Central memory CD8-positive, alpha-beta T cell (primary cell): ENCODE results near the gene NCR3LG1.

Experiments used
- ATAC-seq: fragments of 150-1000 bp; cut with Tn5 transposase; replicated peaks from 2 replicates; pipeline ENCODE4 v1.10.0; 2022; ENCODE audit warnings: mild to moderate bottlenecking, moderate FRiP score, moderate number of reproducible peaks; ENCODE audit not compliant: poor library complexity, severe bottlenecking; ENCODE audit errors: extremely low read depth
- DNase-seq, 2 donors: peaks; one replicate each; pipeline ENCODE4 v3.0.0; 2021; ENCODE audit warnings: low spot score in 2 of 2
- H3K27ac Mint-ChIP-seq: one replicate; pipeline ENCODE4 v1.8.0; 2022; ENCODE audit warnings: low read depth, mild to moderate bottlenecking, moderate library complexity, mixed read lengths
- H3K27me3 Mint-ChIP-seq: one replicate; pipeline ENCODE4 v1.8.0; 2022; ENCODE audit warnings: mixed read lengths
- H3K36me3 Mint-ChIP-seq: one replicate; pipeline ENCODE4 v1.8.0; 2022; ENCODE audit warnings: mild to moderate bottlenecking, moderate library complexity, mixed read lengths; ENCODE audit not compliant: insufficient read depth
- H3K4me1 Mint-ChIP-seq: one replicate; pipeline ENCODE4 v1.8.0; 2022; ENCODE audit warnings: mixed read lengths
- H3K4me3 Mint-ChIP-seq: one replicate; pipeline ENCODE4 v1.8.0; 2022; ENCODE audit warnings: mild to moderate bottlenecking, moderate library complexity, mixed read lengths
- H3K9me3 Mint-ChIP-seq: one replicate; pipeline ENCODE4 v1.8.0; 2022; ENCODE audit warnings: mixed read lengths

Gene NCR3LG1

GRCh38 chr11:17389957-17390649, 38.5 kb downstream of the NCR3LG1 start:
- H3K4me1 Mint-ChIP-seq = no peaks in the 10 kb centered on the region
- no peak for DNase-seq
- no peak for ATAC-seq
- no peaks in the 10 kb centered on the region for H3K9me3 Mint-ChIP-seq
- H3K4me3 Mint-ChIP-seq = peak overlapping the region; percentile 83
- H3K36me3 Mint-ChIP-seq = peaks cover 2% of the 10 kb centered on the region
- peak overlapping the region; percentile 74 for H3K27ac Mint-ChIP-seq
- H3K27me3 Mint-ChIP-seq = no peaks in the 10 kb centered on the region

GRCh38 chr11:17391493-17392355, 40.1 kb downstream of the NCR3LG1 start:
- Mint-ChIP-seq H3K4me3 (no peak overlapping the region), H3K4me1 (no peaks in the 10 kb centered on the region), H3K27ac (no peak overlapping the region), H3K36me3 (peaks cover 2% of the 10 kb centered on the region), H3K27me3 (no peaks in the 10 kb centered on the region), H3K9me3 (no peaks in the 10 kb centered on the region)
- DNase-seq (no peak), ATAC-seq (no peak)

- Mint-ChIP-seq H3K27me3 (no peaks in the 10 kb centered on the region), H3K36me3 (peaks cover 2% of the 10 kb centered on the region), H3K27ac (no peak overlapping the region), H3K4me3 (no peak overlapping the region), H3K4me1 (no peaks in the 10 kb centered on the region), H3K9me3 (no peaks in the 10 kb centered on the region)
- DNase-seq = no peak
- no peak for ATAC-seq
Observed at GRCh38 chr11:17392872-17393271, 41.3 kb downstream of the NCR3LG1 start.

DNA sequence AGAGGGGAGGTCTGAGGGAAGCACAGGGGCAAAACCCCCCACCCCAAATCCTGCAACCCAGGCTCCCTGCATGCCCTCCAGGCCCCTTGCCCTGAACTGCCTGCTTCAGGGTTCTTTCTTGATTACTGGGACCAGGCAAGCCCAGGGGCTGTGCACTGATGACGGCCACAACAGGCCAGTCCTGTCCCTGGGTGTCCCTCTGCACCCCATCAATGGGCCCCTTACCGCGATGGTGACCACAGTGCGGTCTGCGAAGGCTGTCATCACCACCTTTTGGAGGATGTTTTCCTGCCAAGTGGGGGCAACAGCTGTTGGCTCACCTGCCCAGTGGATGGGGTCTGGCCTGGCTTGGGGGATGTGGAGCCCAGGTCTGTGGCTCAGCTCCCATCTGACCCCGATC, 41.9 kb downstream of the NCR3LG1 start:
- H3K4me3 Mint-ChIP-seq = no peak overlapping the region
- no peaks in the 10 kb centered on the region for H3K9me3 Mint-ChIP-seq
- H3K4me1 Mint-ChIP-seq = no peaks in the 10 kb centered on the region
- ATAC-seq (no peak), DNase-seq (no peak)
- no peak overlapping the region for H3K27ac Mint-ChIP-seq
- no peaks in the 10 kb centered on the region for H3K27me3 Mint-ChIP-seq
- peaks cover 2% of the 10 kb centered on the region for H3K36me3 Mint-ChIP-seq

DNA sequence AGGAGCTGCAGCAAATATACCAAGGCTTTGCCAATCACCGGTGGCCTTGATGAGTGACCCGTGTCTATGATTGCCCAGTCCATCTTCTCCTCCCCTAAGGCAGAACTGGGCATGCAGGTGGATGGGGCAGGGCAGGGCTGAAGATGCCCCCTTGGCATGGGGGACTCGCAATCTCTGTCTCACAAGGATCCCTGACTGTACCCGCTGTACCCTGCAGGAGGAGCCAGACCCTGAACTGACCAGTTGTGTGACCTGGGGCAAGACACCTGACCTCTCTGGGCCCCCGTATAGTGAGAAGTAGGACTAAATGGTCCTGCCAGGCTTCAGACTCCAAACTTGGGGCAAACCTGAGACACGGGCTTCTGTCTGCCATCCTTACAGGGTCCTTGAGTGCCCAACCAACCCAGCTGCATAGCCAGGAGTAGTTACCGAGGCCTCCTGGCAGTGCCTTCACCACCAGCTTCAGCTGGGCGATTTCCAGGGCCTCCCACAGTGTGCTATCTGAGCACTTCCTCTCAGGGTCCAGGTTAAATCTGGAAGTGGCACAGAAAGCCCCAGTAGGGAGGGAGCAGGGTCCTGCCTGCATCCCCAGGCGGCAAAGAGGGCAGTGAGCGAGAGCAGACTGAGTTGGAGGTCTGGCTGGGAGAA, 43.3 kb downstream of the NCR3LG1 start:
- Mint-ChIP-seq H3K4me1 (no peaks in the 10 kb centered on the region), H3K9me3 (no peaks in the 10 kb centered on the region), H3K4me3 (no peak overlapping the region), H3K36me3 (peaks cover 1% of the 10 kb centered on the region), H3K27me3 (peaks cover 10% of the 10 kb centered on the region), H3K27ac (no peak overlapping the region)
- DNase-seq = no peak
- no peak for ATAC-seq

DNA sequence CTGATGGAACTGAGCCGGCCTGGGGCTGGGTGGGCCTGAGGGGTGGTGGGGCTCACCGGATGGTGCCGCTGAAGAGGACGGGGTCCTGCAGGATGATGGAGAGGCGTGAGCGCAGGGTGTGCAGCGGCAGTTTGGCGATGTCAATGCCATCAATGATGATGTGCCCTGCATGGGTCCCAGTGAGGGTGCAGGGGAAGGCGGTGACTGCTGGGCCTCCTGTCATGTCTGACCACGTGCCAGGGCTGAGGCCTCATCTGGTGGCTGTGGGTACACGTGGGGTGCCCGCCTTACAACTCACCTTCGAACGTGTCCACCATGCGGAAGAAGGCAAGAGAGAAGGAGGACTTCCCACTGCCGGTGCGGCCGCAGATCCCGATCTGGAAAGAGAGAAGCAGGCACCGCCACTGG, 44.0 kb downstream of the NCR3LG1 start:
- no peak for ATAC-seq

GRCh38 chr11:17395978-17396377, 44.4 kb downstream of the NCR3LG1 start:
- DNase-seq (no peak), ATAC-seq (no peak)
- H3K4me1 Mint-ChIP-seq = no peaks in the 10 kb centered on the region
- no peaks in the 10 kb centered on the region for H3K9me3 Mint-ChIP-seq
- peaks cover 10% of the 10 kb centered on the region for H3K27me3 Mint-ChIP-seq
- H3K4me3 Mint-ChIP-seq = no peak overlapping the region
- peaks cover 1% of the 10 kb centered on the region for H3K36me3 Mint-ChIP-seq
- no peak overlapping the region for H3K27ac Mint-ChIP-seq

More for the DNA sequence above, 44.0 kb downstream of the NCR3LG1 start:
- no peak overlapping the region for H3K4me3 Mint-ChIP-seq
- H3K4me1 Mint-ChIP-seq = no peaks in the 10 kb centered on the region
- DNase-seq = no peak
- H3K36me3 Mint-ChIP-seq = peaks cover 1% of the 10 kb centered on the region
- no peaks in the 10 kb centered on the region for H3K9me3 Mint-ChIP-seq
- H3K27me3 Mint-ChIP-seq = peaks cover 10% of the 10 kb centered on the region
- no peak overlapping the region for H3K27ac Mint-ChIP-seq

DNA sequence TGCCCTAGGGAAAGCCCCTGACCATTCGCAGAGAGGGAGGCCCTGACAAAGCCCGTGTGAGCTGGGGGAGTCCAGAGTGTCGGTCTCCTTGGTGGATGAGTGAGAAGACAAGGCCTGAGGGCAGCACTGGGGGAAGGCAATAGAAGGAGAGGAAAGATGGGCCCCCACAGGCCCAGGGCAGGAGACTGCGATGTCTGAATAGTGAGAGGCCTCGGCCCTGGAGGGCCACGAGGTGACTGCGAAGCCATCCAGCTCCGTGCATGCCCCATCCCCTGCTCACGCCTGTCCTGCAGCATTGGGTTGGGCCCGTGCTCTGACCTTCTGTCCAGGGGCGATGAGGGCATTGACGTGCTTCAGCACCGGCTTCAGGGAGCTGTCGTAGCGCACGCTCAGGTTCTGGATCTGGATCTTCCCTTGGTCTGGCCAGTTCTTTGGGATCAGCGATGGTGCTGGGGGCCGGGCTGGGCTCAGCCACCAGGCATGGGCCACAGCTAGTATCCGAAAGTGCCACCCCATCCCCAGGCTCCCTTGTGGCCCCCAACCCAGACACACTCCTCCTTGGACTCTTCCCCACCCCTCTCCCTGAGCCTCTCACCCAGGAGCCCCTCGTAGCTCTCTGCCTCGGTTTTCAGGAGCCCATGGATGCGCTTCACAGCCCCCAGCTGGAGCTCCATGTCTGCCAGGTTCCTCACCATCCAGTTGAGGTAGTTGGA, 45.2 kb downstream of the NCR3LG1 start:
- DNase-seq = no peak
- H3K36me3 Mint-ChIP-seq = peaks cover 1% of the 10 kb centered on the region
- no peak overlapping the region for H3K4me3 Mint-ChIP-seq
- ATAC-seq = no peak
- H3K9me3 Mint-ChIP-seq = no peaks in the 10 kb centered on the region
- no peak overlapping the region for H3K27ac Mint-ChIP-seq
- H3K4me1 Mint-ChIP-seq = no peaks in the 10 kb centered on the region
- peaks cover 10% of the 10 kb centered on the region for H3K27me3 Mint-ChIP-seq

GRCh38 chr11:17397311-17398002, 45.9 kb downstream of the NCR3LG1 start:
- no peak overlapping the region for H3K4me3 Mint-ChIP-seq

GRCh38 chr11:17399236-17399635, 47.6 kb downstream of the NCR3LG1 start:
- H3K4me1 Mint-ChIP-seq = no peaks in the 10 kb centered on the region
- H3K4me3 Mint-ChIP-seq = no peak overlapping the region
- peaks cover 10% of the 10 kb centered on the region for H3K27me3 Mint-ChIP-seq
- DNase-seq (no peak), ATAC-seq (no peak)
- H3K27ac Mint-ChIP-seq = no peak overlapping the region
- no peaks in the 10 kb centered on the region for H3K9me3 Mint-ChIP-seq
- H3K36me3 Mint-ChIP-seq = peaks cover 1% of the 10 kb centered on the region

More at GRCh38 chr11:17397311-17398002, 45.9 kb downstream of the NCR3LG1 start:
- Mint-ChIP-seq H3K4me1 (no peaks in the 10 kb centered on the region), H3K9me3 (no peaks in the 10 kb centered on the region), H3K27me3 (peaks cover 10% of the 10 kb centered on the region), H3K27ac (no peak overlapping the region), H3K36me3 (peaks cover 1% of the 10 kb centered on the region)
- ATAC-seq (no peak), DNase-seq (no peak)

DNA sequence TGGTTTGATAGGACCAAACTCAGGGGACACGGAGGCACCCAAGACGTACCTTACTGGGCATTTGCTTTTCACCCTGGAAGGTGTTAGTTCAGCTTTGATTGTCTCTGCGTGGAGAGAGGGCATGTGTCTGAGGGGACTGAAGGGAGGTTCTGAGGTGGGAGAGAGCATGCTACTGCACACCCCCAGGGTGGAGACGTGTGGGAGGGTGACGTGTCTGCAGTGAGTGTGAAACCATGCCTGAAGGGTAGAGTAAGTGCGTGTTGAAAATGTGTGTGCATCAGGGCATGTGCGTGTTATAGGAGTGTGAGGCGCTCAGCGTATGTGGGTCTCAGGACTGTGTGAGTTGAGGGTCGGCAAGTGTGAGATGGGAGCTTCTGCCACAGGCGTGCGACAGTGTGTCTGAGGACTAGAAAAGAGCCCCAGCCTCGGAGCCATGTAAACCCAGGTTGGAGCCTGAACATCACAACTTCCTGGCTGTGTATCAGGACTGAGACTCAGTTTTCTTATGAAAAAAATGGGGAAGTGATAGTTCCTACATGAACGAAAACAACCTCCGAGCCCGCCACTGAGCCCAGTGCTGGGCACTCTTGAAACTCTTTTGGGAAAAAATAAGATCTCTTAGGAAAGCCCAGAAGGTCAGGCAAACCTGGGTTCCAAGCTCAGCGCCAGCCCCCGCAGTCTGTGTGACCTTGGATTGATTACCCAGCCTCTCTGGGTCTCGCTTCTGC, 48.6 kb downstream of the NCR3LG1 start:
- H3K36me3 Mint-ChIP-seq = peaks cover 1% of the 10 kb centered on the region
- H3K9me3 Mint-ChIP-seq = no peaks in the 10 kb centered on the region
- ATAC-seq (no peak), DNase-seq (no peak)
- H3K4me3 Mint-ChIP-seq = no peak overlapping the region
- peaks cover 10% of the 10 kb centered on the region for H3K27me3 Mint-ChIP-seq
- H3K27ac Mint-ChIP-seq = no peak overlapping the region
- H3K4me1 Mint-ChIP-seq = no peaks in the 10 kb centered on the region
